Activated naive CD4-positive, alpha-beta T cell treated with anti-CD3 and anti-CD28 coated beads, Interleukin-2, amount 50 U/mL, for 72 hours (primary cell): ENCODE measurements around the gene ZBTB25. TPM values are rescaled to one million over a fixed set of nuclear protein-coding genes. Genes with fewer than 3 reads are reported as not detected.

Source experiments
- ATAC-seq, 2 donors: fragments of 150-1000 bp; cut with Tn5 transposase; 2 replicates each; pipeline ENCODE4 v1.10.0; 2021; ENCODE audit warnings: mild to moderate bottlenecking in 2 of 2, moderate library complexity in 2 of 2
- DNase-seq, 2 donors: peaks; one replicate each; pipeline ENCODE4 v3.0.0; 2021 to 2022; ENCODE audit warnings: low spot score in 2 of 2
- H3K27ac Mint-ChIP-seq, 2 donors: one replicate each; pipeline ENCODE4 v1.8.0; 2022; ENCODE audit warnings: mild to moderate bottlenecking in 2 of 2, mixed read lengths in 2 of 2
- H3K36me3 Mint-ChIP-seq, 2 donors: one replicate each; pipeline ENCODE4 v1.8.0; 2022; ENCODE audit warnings: mixed read lengths in 2 of 2
- H3K9me3 Mint-ChIP-seq, 2 donors: one replicate each; pipeline ENCODE4 v1.8.0; 2022; ENCODE audit warnings: mixed read lengths in 2 of 2
- total RNA-seq, 2 donors: library from RNA; stranded (reverse); gene quantifications; one replicate each; pipeline ENCODE4 v1.2.3, GENCODE V29; 2022

The ZBTB25 gene
- total RNA-seq, 2 donors from 2014 or later: 38.1 to 50.7 TPM

DNA sequence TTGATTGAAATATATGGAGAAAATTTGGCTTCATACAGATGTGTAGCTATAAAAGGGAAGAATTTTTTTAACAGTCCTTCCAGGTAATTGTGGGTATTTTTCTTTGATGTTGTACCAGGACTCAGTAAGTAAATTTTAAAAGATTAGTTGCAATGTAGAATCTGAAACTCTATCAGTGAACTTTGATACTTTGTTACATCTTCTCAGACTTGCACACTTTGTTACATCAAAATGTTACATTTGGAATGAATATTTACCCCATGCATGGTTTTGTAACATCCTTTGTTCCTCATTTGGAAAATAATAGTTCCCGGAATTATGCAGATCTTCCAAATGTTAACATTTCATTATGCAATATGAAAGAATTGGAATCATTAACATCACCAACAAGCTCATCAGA is 101.7 kb downstream of the ZBTB25 start:
- Mint-ChIP-seq H3K27ac (no peak overlapping the region), H3K9me3 (no peaks in the 10 kb centered on the region), H3K36me3 (peaks cover 19 to 26% of the 10 kb centered on the region in 2 donors)
- ATAC-seq (no peak), DNase-seq (no peak)

DNA sequence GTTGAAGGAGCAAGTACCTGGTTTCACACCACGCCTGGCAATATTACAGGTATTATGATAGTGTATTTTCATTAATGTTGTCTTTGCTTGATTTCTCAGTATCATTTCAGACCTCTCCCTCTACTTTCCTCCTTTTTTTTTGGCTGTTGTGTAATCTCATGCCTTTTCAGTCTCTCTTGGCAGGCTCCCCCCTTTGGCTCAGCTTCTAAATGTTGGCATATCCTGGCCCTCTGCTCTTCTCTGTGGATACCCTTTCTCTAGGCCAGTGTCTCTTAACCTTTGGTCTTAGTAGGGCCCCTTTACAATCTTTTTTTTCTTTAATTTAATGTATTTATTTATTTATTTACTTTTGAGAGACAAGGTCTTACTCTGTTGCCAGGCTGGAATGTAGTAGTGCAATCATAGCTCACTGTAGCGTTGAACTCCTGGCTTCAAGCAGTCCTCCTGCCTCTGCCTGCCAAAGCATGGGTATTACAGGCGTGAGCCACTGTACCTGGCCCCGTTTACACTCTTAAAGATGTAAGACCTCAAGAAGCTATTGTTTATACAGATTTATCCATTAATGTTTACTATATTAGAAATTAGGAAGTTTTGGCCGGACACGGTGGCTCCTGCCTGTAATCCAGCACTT is 102.7 kb downstream of the ZBTB25 start:
- DNase-seq: no peak
- Mint-ChIP-seq H3K9me3 (no peaks in the 10 kb centered on the region), H3K36me3 (peaks cover 19 to 26% of the 10 kb centered on the region in 2 donors), H3K27ac (peak overlapping the region in 1 of 2 donors; percentile 65)
- no peak for ATAC-seq

Other genes with a start within 250 kb of the ZBTB25 start
- gene ESR2, start 209.5 kb downstream of the ZBTB25 start, total RNA-seq: under 1 TPM; 0.14 to 0.39 TPM
- 100 to 1,000 TPM; 194 to 218 TPM for gene MTHFD1, start 115.5 kb downstream of the ZBTB25 start, total RNA-seq
- gene AKAP5, start 38.3 kb downstream of the ZBTB25 start, total RNA-seq: 1 to 10 TPM; 1.4 to 1.8 TPM
- 10 to 100 TPM; 49.6 to 69.7 TPM for gene ZBTB1, start 932 bp upstream of the ZBTB25 start, total RNA-seq
- gene HSPA2, start 36.9 kb upstream of the ZBTB25 start, total RNA-seq: 1 to 10 TPM; 4.1 to 8.2 TPM
- not detected for gene PPP1R36, start 46.1 kb upstream of the ZBTB25 start, total RNA-seq
- gene PLEKHG3, start 200.6 kb upstream of the ZBTB25 start, total RNA-seq: 1 to 10 TPM in 1 of 2 donors, under 1 TPM in 1; 0.66 to 1.1 TPM